Ovary (tissue), 3 donors: ENCODE measurements around the gene NT5DC2.

Experiments
- EP300 ChIP-seq: sonication (generic); formaldehyde crosslinking; IDR thresholded peaks from one replicate; pipeline ENCODE4 v1.6.1; 2017; ENCODE audit warnings: antibody characterized with exemption
- POLR2A ChIP-seq: fragments of 450-650 bp; IDR thresholded peaks from one replicate; pipeline ENCODE4 v1.6.1; 2017; ENCODE audit warnings: antibody characterized with exemption, mild to moderate bottlenecking, moderate library complexity
- TF ChIP-seq, protein P1 (sequence below), 3 donors: fragments of 450-650 bp in 2 of 3; fragments of 200-600 bp in 1 of 3; IDR thresholded peaks; one replicate each; pipeline versions ENCODE4 v1.5.1 to v1.8.0; 2016 to 2022; ENCODE audit warnings: antibody characterized with exemption in 3 of 3, mild to moderate bottlenecking in 1 of 3
- donor health status: DM: no; HTN: no; CAD: no.

DNA sequence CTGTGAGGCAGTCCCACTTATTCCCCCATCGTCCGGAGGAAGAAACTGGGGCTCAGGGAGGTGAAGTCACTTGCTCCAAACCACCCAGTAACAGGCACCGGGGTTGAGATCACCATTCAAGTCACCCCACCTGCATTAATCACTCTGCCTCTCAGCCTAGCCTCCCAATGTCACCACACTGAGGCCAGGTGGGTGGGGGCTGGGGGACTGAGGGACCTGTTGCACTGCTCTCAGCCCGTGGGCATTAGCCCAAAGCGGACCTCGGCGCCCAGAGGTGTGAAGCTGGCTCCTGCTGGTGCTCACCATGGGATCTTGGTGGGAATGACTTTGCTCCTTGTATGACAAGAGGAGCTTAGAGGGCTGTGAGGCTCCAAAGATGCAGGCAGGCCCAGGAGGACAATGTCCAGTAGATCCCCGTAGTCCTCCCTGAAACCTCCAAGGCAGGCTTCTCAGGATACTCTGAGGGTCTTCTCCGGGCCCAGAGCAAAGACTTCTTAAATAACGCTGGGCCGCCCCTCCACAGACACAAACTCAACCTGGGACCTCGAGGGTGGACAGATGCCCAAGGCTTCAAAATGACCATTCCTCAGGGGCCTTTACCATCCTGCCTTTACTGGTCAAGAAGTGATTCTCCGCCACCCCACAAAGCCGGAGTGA, 1.7 kb downstream of the NT5DC2 start:
- TF ChIP-seq, protein P1, sequence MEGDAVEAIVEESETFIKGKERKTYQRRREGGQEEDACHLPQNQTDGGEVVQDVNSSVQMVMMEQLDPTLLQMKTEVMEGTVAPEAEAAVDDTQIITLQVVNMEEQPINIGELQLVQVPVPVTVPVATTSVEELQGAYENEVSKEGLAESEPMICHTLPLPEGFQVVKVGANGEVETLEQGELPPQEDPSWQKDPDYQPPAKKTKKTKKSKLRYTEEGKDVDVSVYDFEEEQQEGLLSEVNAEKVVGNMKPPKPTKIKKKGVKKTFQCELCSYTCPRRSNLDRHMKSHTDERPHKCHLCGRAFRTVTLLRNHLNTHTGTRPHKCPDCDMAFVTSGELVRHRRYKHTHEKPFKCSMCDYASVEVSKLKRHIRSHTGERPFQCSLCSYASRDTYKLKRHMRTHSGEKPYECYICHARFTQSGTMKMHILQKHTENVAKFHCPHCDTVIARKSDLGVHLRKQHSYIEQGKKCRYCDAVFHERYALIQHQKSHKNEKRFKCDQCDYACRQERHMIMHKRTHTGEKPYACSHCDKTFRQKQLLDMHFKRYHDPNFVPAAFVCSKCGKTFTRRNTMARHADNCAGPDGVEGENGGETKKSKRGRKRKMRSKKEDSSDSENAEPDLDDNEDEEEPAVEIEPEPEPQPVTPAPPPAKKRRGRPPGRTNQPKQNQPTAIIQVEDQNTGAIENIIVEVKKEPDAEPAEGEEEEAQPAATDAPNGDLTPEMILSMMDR (IDR thresholded peaks at IDR 0.05), result no peak
- TF ChIP-seq POLR2A (no peak), EP300 (no peak)
